ENCODE data around the gene HAUS8.

The HAUS8 gene

GRCh38 chr19:17054746-17055145 lies 20.5 kb downstream of the HAUS8 start:
- Histone ChIP-seq H3K4me1 (ENCODE audit: control insufficient read depth, insufficient read depth, low read length) (no peaks in the 10 kb centered on the region), H3K27me3 (ENCODE audit: control insufficient read depth, insufficient read depth, low read length) (no peaks in the 10 kb centered on the region), H3K36me3 (ENCODE audit: control insufficient read depth, insufficient read depth, low read length) (peaks cover 88% of the 10 kb centered on the region), H3K9me3 (ENCODE audit: control insufficient read depth, insufficient read depth, low read depth, low read length) (peaks cover 12% of the 10 kb centered on the region; the same call in 1 of the 2 replicates), H3K27ac (ENCODE audit: low read depth, low read length) (no peak overlapping the region), H3K9ac (ENCODE audit: low read length) (no peak overlapping the region), H3K4me3 (ENCODE audit: low read depth, low read length) (no peak overlapping the region)

GRCh38 chr19:17052439-17052838 lies 22.8 kb downstream of the HAUS8 start:
- no peak overlapping the region for H3K27ac ChIP-seq (ENCODE audit: low read depth, low read length)
- H3K9ac ChIP-seq (ENCODE audit: low read length), result no peak overlapping the region
- H3K36me3 ChIP-seq (ENCODE audit: control insufficient read depth, insufficient read depth, low read length), result peaks cover 81% of the 10 kb centered on the region
- H3K4me1 ChIP-seq (ENCODE audit: control insufficient read depth, insufficient read depth, low read length), result no peaks in the 10 kb centered on the region
- no peaks in the 10 kb centered on the region for H3K9me3 ChIP-seq (ENCODE audit: control insufficient read depth, insufficient read depth, low read depth, low read length)
- no peaks in the 10 kb centered on the region for H3K27me3 ChIP-seq (ENCODE audit: control insufficient read depth, insufficient read depth, low read length)
- no peak overlapping the region for H3K4me3 ChIP-seq (ENCODE audit: low read depth, low read length)

- H3K4me1 ChIP-seq (ENCODE audit: control insufficient read depth, insufficient read depth, low read length), result no peaks in the 10 kb centered on the region
- H3K4me3 ChIP-seq (ENCODE audit: low read depth, low read length), result no peak overlapping the region
- no peak overlapping the region for H3K9ac ChIP-seq (ENCODE audit: low read length)
- H3K9me3 ChIP-seq (ENCODE audit: control insufficient read depth, insufficient read depth, low read depth, low read length), result no peaks in the 10 kb centered on the region
- H3K27me3 ChIP-seq (ENCODE audit: control insufficient read depth, insufficient read depth, low read length), result no peaks in the 10 kb centered on the region
- H3K27ac ChIP-seq (ENCODE audit: low read depth, low read length), result no peak overlapping the region
- H3K36me3 ChIP-seq (ENCODE audit: control insufficient read depth, insufficient read depth, low read length), result peaks cover 63% of the 10 kb centered on the region
Observed at GRCh38 chr19:17049711-17050280, 25.5 kb downstream of the HAUS8 start.

- no peaks in the 10 kb centered on the region for H3K9me3 ChIP-seq (ENCODE audit: control insufficient read depth, insufficient read depth, low read depth, low read length)
- no peak overlapping the region for H3K27ac ChIP-seq (ENCODE audit: low read depth, low read length)
- H3K4me3 ChIP-seq (ENCODE audit: low read depth, low read length), result no peak overlapping the region
- H3K27me3 ChIP-seq (ENCODE audit: control insufficient read depth, insufficient read depth, low read length), result no peaks in the 10 kb centered on the region
- peaks cover 58% of the 10 kb centered on the region for H3K36me3 ChIP-seq (ENCODE audit: control insufficient read depth, insufficient read depth, low read length)
- H3K4me1 ChIP-seq (ENCODE audit: control insufficient read depth, insufficient read depth, low read length), result no peaks in the 10 kb centered on the region
- no peak overlapping the region for H3K9ac ChIP-seq (ENCODE audit: low read length)
Observed at GRCh38 chr19:17048885-17049453, 26.3 kb downstream of the HAUS8 start.

- H3K4me3 ChIP-seq (ENCODE audit: low read depth, low read length), result no peak overlapping the region
- H3K36me3 ChIP-seq (ENCODE audit: control insufficient read depth, insufficient read depth, low read length), result peaks cover 31% of the 10 kb centered on the region
- no peak overlapping the region for H3K9ac ChIP-seq (ENCODE audit: low read length)
- H3K27me3 ChIP-seq (ENCODE audit: control insufficient read depth, insufficient read depth, low read length), result no peaks in the 10 kb centered on the region
- no peak overlapping the region for H3K27ac ChIP-seq (ENCODE audit: low read depth, low read length)
- H3K9me3 ChIP-seq (ENCODE audit: control insufficient read depth, insufficient read depth, low read depth, low read length), result no peaks in the 10 kb centered on the region
- H3K4me1 ChIP-seq (ENCODE audit: control insufficient read depth, insufficient read depth, low read length), result no peaks in the 10 kb centered on the region
Observed at GRCh38 chr19:17045907-17046502, 29.2 kb downstream of the HAUS8 start.

- no peak overlapping the region for H3K27ac ChIP-seq (ENCODE audit: low read depth, low read length)
- H3K36me3 ChIP-seq (ENCODE audit: control insufficient read depth, insufficient read depth, low read length), result peaks cover 9% of the 10 kb centered on the region
Observed at GRCh38 chr19:17043744-17044143, 31.5 kb downstream of the HAUS8 start.

GRCh38 chr19:17041976-17042375 lies 33.3 kb downstream of the HAUS8 start:
- no peak overlapping the region for H3K27ac ChIP-seq (ENCODE audit: low read depth, low read length)
- no peak overlapping the region for H3K9ac ChIP-seq (ENCODE audit: low read length)
- H3K4me3 ChIP-seq (ENCODE audit: low read depth, low read length), result no peak overlapping the region
- H3K4me1 ChIP-seq (ENCODE audit: control insufficient read depth, insufficient read depth, low read length), result no peaks in the 10 kb centered on the region
- no peaks in the 10 kb centered on the region for H3K9me3 ChIP-seq (ENCODE audit: control insufficient read depth, insufficient read depth, low read depth, low read length)
- H3K36me3 ChIP-seq (ENCODE audit: control insufficient read depth, insufficient read depth, low read length), result no peaks in the 10 kb centered on the region
- no peaks in the 10 kb centered on the region for H3K27me3 ChIP-seq (ENCODE audit: control insufficient read depth, insufficient read depth, low read length)

More at GRCh38 chr19:17043744-17044143, 31.5 kb downstream of the HAUS8 start:
- Histone ChIP-seq H3K9me3 (ENCODE audit: control insufficient read depth, insufficient read depth, low read depth, low read length) (no peaks in the 10 kb centered on the region), H3K9ac (ENCODE audit: low read length) (no peak overlapping the region), H3K4me3 (ENCODE audit: low read depth, low read length) (no peak overlapping the region), H3K27me3 (ENCODE audit: control insufficient read depth, insufficient read depth, low read length) (no peaks in the 10 kb centered on the region), H3K4me1 (ENCODE audit: control insufficient read depth, insufficient read depth, low read length) (no peaks in the 10 kb centered on the region)

- Histone ChIP-seq H3K36me3 (ENCODE audit: control insufficient read depth, insufficient read depth, low read length) (no peaks in the 10 kb centered on the region), H3K4me3 (ENCODE audit: low read depth, low read length) (no peak overlapping the region), H3K4me1 (ENCODE audit: control insufficient read depth, insufficient read depth, low read length) (no peaks in the 10 kb centered on the region), H3K27ac (ENCODE audit: low read depth, low read length) (no peak overlapping the region), H3K9me3 (ENCODE audit: control insufficient read depth, insufficient read depth, low read depth, low read length) (no peaks in the 10 kb centered on the region), H3K27me3 (ENCODE audit: control insufficient read depth, insufficient read depth, low read length) (no peaks in the 10 kb centered on the region), H3K9ac (ENCODE audit: low read length) (no peak overlapping the region)
Observed at GRCh38 chr19:17037966-17038500, 37.2 kb downstream of the HAUS8 start.

GRCh38 chr19:17037184-17037583 lies 38.1 kb downstream of the HAUS8 start:
- Histone ChIP-seq H3K4me1 (ENCODE audit: control insufficient read depth, insufficient read depth, low read length) (no peaks in the 10 kb centered on the region), H3K9ac (ENCODE audit: low read length) (no peak overlapping the region), H3K36me3 (ENCODE audit: control insufficient read depth, insufficient read depth, low read length) (no peaks in the 10 kb centered on the region), H3K27me3 (ENCODE audit: control insufficient read depth, insufficient read depth, low read length) (no peaks in the 10 kb centered on the region; the same call in 1 of the 2 replicates), H3K27ac (ENCODE audit: low read depth, low read length) (no peak overlapping the region), H3K9me3 (ENCODE audit: control insufficient read depth, insufficient read depth, low read depth, low read length) (no peaks in the 10 kb centered on the region), H3K4me3 (ENCODE audit: low read depth, low read length) (no peak overlapping the region)

- H3K4me3 ChIP-seq (ENCODE audit: low read depth, low read length), result no peak overlapping the region
- H3K27ac ChIP-seq (ENCODE audit: low read depth, low read length), result no peak overlapping the region
- H3K9me3 ChIP-seq (ENCODE audit: control insufficient read depth, insufficient read depth, low read depth, low read length), result no peaks in the 10 kb centered on the region
- no peak overlapping the region for H3K9ac ChIP-seq (ENCODE audit: low read length)
- no peaks in the 10 kb centered on the region for H3K4me1 ChIP-seq (ENCODE audit: control insufficient read depth, insufficient read depth, low read length)
- no peaks in the 10 kb centered on the region; the same call in 1 of the 2 replicates for H3K27me3 ChIP-seq (ENCODE audit: control insufficient read depth, insufficient read depth, low read length)
- H3K36me3 ChIP-seq (ENCODE audit: control insufficient read depth, insufficient read depth, low read length), result no peaks in the 10 kb centered on the region
Observed at GRCh38 chr19:17036640-17037039, 38.6 kb downstream of the HAUS8 start.

GRCh38 chr19:17035842-17036424 lies 39.3 kb downstream of the HAUS8 start:
- H3K9ac ChIP-seq (ENCODE audit: low read length), result no peak overlapping the region
- no peak overlapping the region for H3K27ac ChIP-seq (ENCODE audit: low read depth, low read length)
- no peak overlapping the region for H3K4me3 ChIP-seq (ENCODE audit: low read depth, low read length)
- H3K36me3 ChIP-seq (ENCODE audit: control insufficient read depth, insufficient read depth, low read length), result no peaks in the 10 kb centered on the region
- H3K27me3 ChIP-seq (ENCODE audit: control insufficient read depth, insufficient read depth, low read length), result no peaks in the 10 kb centered on the region; the same call in 1 of the 2 replicates
- H3K4me1 ChIP-seq (ENCODE audit: control insufficient read depth, insufficient read depth, low read length), result no peaks in the 10 kb centered on the region
- no peaks in the 10 kb centered on the region for H3K9me3 ChIP-seq (ENCODE audit: control insufficient read depth, insufficient read depth, low read depth, low read length)
